Osteoblast (primary cell): ENCODE data around the gene MEGF11. TPM values are rescaled to one million over a fixed set of nuclear protein-coding genes. Genes with fewer than 3 reads are reported as not detected.

Source experiments
- DNase-seq: peaks from one replicate; pipeline ENCODE4 v3.0.0; 2011; ENCODE audit warnings: low spot score, mixed read lengths; ENCODE audit not compliant: insufficient read length; ENCODE audit errors: missing footprints
- H2AFZ ChIP-seq: 2 replicates; pipeline ENCODE4 v1.6.0; 2011; ENCODE audit warnings: mild to moderate bottlenecking, low read length
- H3K27ac ChIP-seq: 2 replicates; pipeline ENCODE4 v1.5.1; 2011; ENCODE audit warnings: mild to moderate bottlenecking, low read depth, low read length, moderate library complexity
- H3K27me3 ChIP-seq: 2 replicates; pipeline ENCODE4 v1.6.0; 2012; ENCODE audit warnings: mild to moderate bottlenecking, control low read depth, inconsistent platforms, low read length, moderate library complexity; ENCODE audit not compliant: insufficient read depth
- H3K36me3 ChIP-seq: 2 replicates; pipeline ENCODE4 v1.5.1; 2011; ENCODE audit warnings: mild to moderate bottlenecking, low read length, control low read depth, moderate library complexity; ENCODE audit not compliant: insufficient read depth
- H3K4me1 ChIP-seq: 2 replicates; pipeline ENCODE4 v1.5.1; 2011; ENCODE audit warnings: mild to moderate bottlenecking, low read length, control low read depth, moderate library complexity; ENCODE audit not compliant: insufficient read depth
- H3K4me2 ChIP-seq: 2 replicates; pipeline ENCODE4 v1.6.0; 2011; ENCODE audit warnings: mild to moderate bottlenecking, low read length; ENCODE audit not compliant: insufficient read depth
- H3K4me3 ChIP-seq: fragments of 200-600 bp; sonication (generic); 3 replicates; pipeline ENCODE4 v1.5.1; 2012; ENCODE audit warnings: mild to moderate bottlenecking, low read length, inconsistent platforms; ENCODE audit not compliant: insufficient read depth
- H3K79me2 ChIP-seq: 2 replicates; pipeline ENCODE4 v1.6.0; 2012; ENCODE audit warnings: mild to moderate bottlenecking, low read length, control low read depth, inconsistent platforms; ENCODE audit not compliant: insufficient read depth
- H3K9me3 ChIP-seq: 2 replicates; pipeline ENCODE4 v1.5.1; 2011; ENCODE audit warnings: low read depth, low read length, control low read depth
- H4K20me1 ChIP-seq: 2 replicates; pipeline ENCODE4 v1.6.0; 2012; ENCODE audit warnings: mild to moderate bottlenecking, low read length, control low read depth; ENCODE audit not compliant: insufficient read depth
- CTCF ChIP-seq: IDR thresholded peaks from 2 replicates; pipeline ENCODE4 v1.5.1; 2011; ENCODE audit warnings: mild to moderate bottlenecking, low read depth, low read length, moderate library complexity; ENCODE audit errors: extremely low read depth
- total RNA-seq: library from RNA; depleted of rRNA; stranded (reverse); fragments of >200 nt; gene quantifications from 2 replicates; pipeline ENCODE4 v1.2.3, GENCODE V29; 2012

MEGF11 gene
- total RNA-seq, 1 donor = not detected

DNA sequence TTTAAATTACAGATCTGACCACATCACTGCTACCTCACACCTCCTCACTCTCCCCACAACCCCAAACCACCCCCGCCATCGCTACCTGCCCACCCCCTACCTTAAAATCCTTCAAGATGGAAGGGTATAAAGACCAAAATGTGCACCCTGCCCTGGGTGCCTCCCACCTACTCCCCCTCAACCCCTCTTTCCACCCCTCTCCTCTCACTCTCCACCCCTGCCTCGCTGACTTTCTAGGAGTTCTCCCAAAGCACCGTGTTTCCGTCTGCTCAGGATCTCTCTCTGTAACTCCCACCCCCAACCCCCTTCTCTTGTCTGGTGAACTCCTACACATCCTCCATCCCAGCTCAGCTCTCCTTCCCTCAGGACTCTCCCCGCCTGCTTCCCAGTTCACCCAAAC lies 69.1 kb downstream of the MEGF11 start:
- Histone ChIP-seq H3K27ac (no peak overlapping the region), H4K20me1 (no peaks in the 10 kb centered on the region), H2AFZ (no peak overlapping the region), H3K27me3 (peaks cover 31% of the 10 kb centered on the region), H3K79me2 (no peaks in the 10 kb centered on the region), H3K4me2 (no peak overlapping the region), H3K9me3 (no peaks in the 10 kb centered on the region), H3K36me3 (no peaks in the 10 kb centered on the region), H3K4me1 (no peaks in the 10 kb centered on the region), H3K4me3 (no peak overlapping the region)
- no peak for DNase-seq
- no peak for TF ChIP-seq CTCF

- Histone ChIP-seq H2AFZ (no peak overlapping the region), H3K4me2 (no peak overlapping the region), H4K20me1 (no peaks in the 10 kb centered on the region), H3K27me3 (peaks cover 35% of the 10 kb centered on the region), H3K36me3 (no peaks in the 10 kb centered on the region), H3K79me2 (no peaks in the 10 kb centered on the region), H3K4me1 (no peaks in the 10 kb centered on the region), H3K9me3 (no peaks in the 10 kb centered on the region), H3K27ac (no peak overlapping the region), H3K4me3 (no peak overlapping the region)
- DNase-seq = peak; percentile 31
- no peak for TF ChIP-seq CTCF
These were observed 72.9 kb downstream of the MEGF11 start for GRCh38 chr15:66180531-66181097.

GRCh38 chr15:66178531-66178910 lies 75.0 kb downstream of the MEGF11 start:
- Histone ChIP-seq H3K4me3 (no peak overlapping the region), H3K4me1 (no peaks in the 10 kb centered on the region), H3K4me2 (no peak overlapping the region), H2AFZ (no peak overlapping the region), H4K20me1 (no peaks in the 10 kb centered on the region), H3K36me3 (no peaks in the 10 kb centered on the region), H3K9me3 (no peaks in the 10 kb centered on the region), H3K27me3 (peaks cover 36% of the 10 kb centered on the region), H3K27ac (no peak overlapping the region), H3K79me2 (no peaks in the 10 kb centered on the region)
- no peak for DNase-seq
- no peak for TF ChIP-seq CTCF

DNA sequence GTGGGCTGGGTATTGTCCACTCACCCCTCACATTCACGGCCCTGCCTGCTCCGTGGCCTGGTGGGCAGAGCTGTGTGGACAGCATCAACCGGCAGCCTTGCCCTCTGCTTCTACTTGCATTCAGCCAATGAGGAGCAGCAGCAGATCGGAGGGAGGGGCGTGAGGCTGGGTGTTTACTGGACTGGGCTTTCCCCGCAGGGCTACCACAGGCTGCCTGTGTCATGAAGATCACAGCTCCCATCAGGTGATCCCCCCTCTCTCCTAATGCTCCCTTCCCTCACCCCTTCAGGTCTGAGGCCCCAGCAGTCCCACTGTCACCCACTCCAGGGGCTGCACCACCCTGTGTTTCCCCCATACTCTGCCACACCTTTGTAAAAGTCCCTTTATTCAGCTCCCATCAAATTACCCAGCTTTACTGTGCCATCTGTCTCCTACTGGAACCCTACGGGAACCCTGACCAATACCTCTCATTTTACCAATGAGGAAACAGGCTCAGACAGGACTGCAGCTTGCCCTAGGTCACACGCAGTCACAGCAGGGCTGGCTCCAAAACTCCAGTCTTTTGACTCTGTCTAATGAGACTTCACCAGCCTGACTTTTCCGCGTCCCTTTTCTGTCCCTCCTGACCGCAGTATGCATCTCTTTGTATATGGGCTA lies 81.1 kb downstream of the MEGF11 start:
- no peak overlapping the region for H3K4me3 ChIP-seq
- no peak overlapping the region for H3K27ac ChIP-seq
- no peaks in the 10 kb centered on the region for H3K4me1 ChIP-seq
- no peak overlapping the region for H2AFZ ChIP-seq
- peaks cover 25% of the 10 kb centered on the region for H3K27me3 ChIP-seq
- no peaks in the 10 kb centered on the region for H4K20me1 ChIP-seq
- H3K9me3 ChIP-seq = no peaks in the 10 kb centered on the region
- peak; percentile 51 for DNase-seq
- no peak overlapping the region for H3K4me2 ChIP-seq
- no peak for TF ChIP-seq CTCF
- no peaks in the 10 kb centered on the region for H3K79me2 ChIP-seq
- no peaks in the 10 kb centered on the region for H3K36me3 ChIP-seq
